Measurements from ENCODE around the gene ISCU. TPM values are rescaled to one million over a fixed set of nuclear protein-coding genes. Genes with fewer than 3 reads are reported as not detected.

The ISCU gene
- total RNA-seq, 1 donor from 2014 or later: 78.9 TPM

- peaks cover 3% of the 10 kb centered on the region for H3K36me3 Mint-ChIP-seq
- H3K4me1 ChIP-seq: no peaks in the 10 kb centered on the region
- peaks cover 7% of the 10 kb centered on the region for H3K4me1 Mint-ChIP-seq
- H3K27ac ChIP-seq: no peak overlapping the region
- H3K4me2 ChIP-seq: no peak overlapping the region
- no peak overlapping the region for H3K9ac ChIP-seq
- no peaks in the 10 kb centered on the region for H4K20me1 ChIP-seq (ENCODE audit: low read depth)
- TF ChIP-seq EZH2 (IDR thresholded peaks at IDR 0.05): no peak
- no peak for TF ChIP-seq CTCF (IDR thresholded peaks at IDR 0.05)
- no peak for TF ChIP-seq EZH2phosphoT487 (IDR thresholded peaks at IDR 0.05)
- H3K27ac Mint-ChIP-seq: no peak overlapping the region
- H3K9me3 ChIP-seq (ENCODE audit: low read depth): no peaks in the 10 kb centered on the region
- no peak overlapping the region for H3K4me3 ChIP-seq
- DNase-seq (ENCODE audit: low spot score): no peak
- no peaks in the 10 kb centered on the region for H3K36me3 ChIP-seq
- H3K27me3 ChIP-seq: no peaks in the 10 kb centered on the region
- H3K4me3 Mint-ChIP-seq: no peak overlapping the region
- peaks cover 13% of the 10 kb centered on the region for H3K9me3 Mint-ChIP-seq
- no peaks in the 10 kb centered on the region for H3F3A ChIP-seq (ENCODE audit: low read depth)
- no peak overlapping the region for H2AFZ ChIP-seq (replicated peaks)
- H3K27me3 Mint-ChIP-seq (ENCODE audit: insufficient read depth, low read depth): peaks cover 17% of the 10 kb centered on the region
- no peaks in the 10 kb centered on the region for H3K79me2 ChIP-seq (ENCODE audit: low read depth)
These were observed 15.1 kb downstream of the ISCU start for GRCh38 chr12:108577458-108577857.

GRCh38 chr12:108578264-108578663, 15.9 kb downstream of the ISCU start:
- peaks cover 13% of the 10 kb centered on the region for H3K9me3 Mint-ChIP-seq

GRCh38 chr12:108578813-108579212, 16.4 kb downstream of the ISCU start:
- Histone ChIP-seq H3K4me3 (no peak overlapping the region), H3K4me1 (peaks cover 7% of the 10 kb centered on the region), H3K27me3 (no peaks in the 10 kb centered on the region), H3F3A (ENCODE audit: low read depth) (no peaks in the 10 kb centered on the region), H3K9ac (no peak overlapping the region), H3K79me2 (ENCODE audit: low read depth) (no peaks in the 10 kb centered on the region), H3K4me2 (no peak overlapping the region), H3K36me3 (no peaks in the 10 kb centered on the region), H3K27ac (no peak overlapping the region), H4K20me1 (ENCODE audit: low read depth) (no peaks in the 10 kb centered on the region), H2AFZ (replicated peaks) (no peak overlapping the region), H3K9me3 (ENCODE audit: low read depth) (no peaks in the 10 kb centered on the region)
- H3K36me3 Mint-ChIP-seq: peaks cover 3% of the 10 kb centered on the region
- TF ChIP-seq EZH2 (IDR thresholded peaks at IDR 0.05) (no peak), CTCF (IDR thresholded peaks at IDR 0.05) (no peak), EZH2phosphoT487 (IDR thresholded peaks at IDR 0.05) (no peak)
- peaks cover 13% of the 10 kb centered on the region for H3K4me1 Mint-ChIP-seq
- peak overlapping the region; percentile 60 for H3K4me3 Mint-ChIP-seq
- peaks cover 17% of the 10 kb centered on the region for H3K27me3 Mint-ChIP-seq (ENCODE audit: insufficient read depth, low read depth)
- peaks cover 13% of the 10 kb centered on the region for H3K9me3 Mint-ChIP-seq
- DNase-seq (ENCODE audit: low spot score): no peak
- H3K27ac Mint-ChIP-seq: peak overlapping the region; percentile 70

More at GRCh38 chr12:108578264-108578663, 15.9 kb downstream of the ISCU start:
- no peak for DNase-seq (ENCODE audit: low spot score)
- Histone ChIP-seq H3K79me2 (ENCODE audit: low read depth) (no peaks in the 10 kb centered on the region), H3F3A (ENCODE audit: low read depth) (no peaks in the 10 kb centered on the region), H2AFZ (replicated peaks) (no peak overlapping the region), H3K27me3 (no peaks in the 10 kb centered on the region), H3K9me3 (ENCODE audit: low read depth) (no peaks in the 10 kb centered on the region), H3K4me1 (peaks cover 1% of the 10 kb centered on the region), H3K27ac (no peak overlapping the region), H3K4me2 (no peak overlapping the region), H3K9ac (no peak overlapping the region), H3K36me3 (no peaks in the 10 kb centered on the region), H4K20me1 (ENCODE audit: low read depth) (no peaks in the 10 kb centered on the region), H3K4me3 (no peak overlapping the region)
- H3K27ac Mint-ChIP-seq: no peak overlapping the region
- H3K4me1 Mint-ChIP-seq: peaks cover 9% of the 10 kb centered on the region
- peaks cover 3% of the 10 kb centered on the region for H3K36me3 Mint-ChIP-seq
- peaks cover 17% of the 10 kb centered on the region for H3K27me3 Mint-ChIP-seq (ENCODE audit: insufficient read depth, low read depth)
- no peak for TF ChIP-seq EZH2 (IDR thresholded peaks at IDR 0.05)
- no peak for TF ChIP-seq CTCF (IDR thresholded peaks at IDR 0.05)
- TF ChIP-seq EZH2phosphoT487 (IDR thresholded peaks at IDR 0.05): no peak
- peak overlapping the region; percentile 60 for H3K4me3 Mint-ChIP-seq

Measured in neural progenitor cell (in vitro differentiated cells).